Neural crest cell (in vitro differentiated cells): ENCODE results near the gene PIP4K2A. TPM values are rescaled to one million over a fixed set of nuclear protein-coding genes. Genes with fewer than 3 reads are reported as not detected.

Experiments used
- DNase-seq: peaks from one replicate; pipeline ENCODE4 v3.0.0; 2021; ENCODE audit warnings: low read depth, mixed read lengths, low spot score
- H3K27ac Mint-ChIP-seq: one replicate; pipeline ENCODE4 v1.8.0; 2021; ENCODE audit warnings: mild to moderate bottlenecking, mixed read lengths; ENCODE audit not compliant: unreplicated experiment
- H3K27me3 Mint-ChIP-seq: 2 replicates; pipeline ENCODE4 v1.8.0; 2021; ENCODE audit warnings: low read depth, mild to moderate bottlenecking, mixed read lengths
- H3K36me3 Mint-ChIP-seq: 2 replicates; pipeline ENCODE4 v1.8.0; 2021; ENCODE audit warnings: low read depth, mild to moderate bottlenecking, mixed read lengths
- H3K4me1 Mint-ChIP-seq: 2 replicates; pipeline ENCODE4 v1.8.0; 2021; ENCODE audit warnings: mixed read lengths
- H3K4me3 Mint-ChIP-seq: one replicate; pipeline ENCODE4 v1.8.0; 2021; ENCODE audit warnings: mild to moderate bottlenecking, mixed read lengths
- H3K9me3 Mint-ChIP-seq: 2 replicates; pipeline ENCODE4 v1.8.0; 2021; ENCODE audit warnings: mixed read lengths
- CTCF ChIP-seq: fragments of 200-600 bp; sonication (generic); conservative IDR thresholded peaks from 2 replicates; pipeline ENCODE4 v1.5.0; 2021; ENCODE audit warnings: antibody characterized with exemption, mild to moderate bottlenecking
- total RNA-seq: library from RNA; stranded (reverse); gene quantifications from 2 replicates; pipeline ENCODE4 v1.2.1, GENCODE V29; 2021

The PIP4K2A gene
- total RNA-seq, 1 donor from 2014 or later, result 28.7 TPM

- Mint-ChIP-seq H3K27ac (no peak overlapping the region), H3K27me3 (no peaks in the 10 kb centered on the region), H3K9me3 (no peaks in the 10 kb centered on the region), H3K36me3 (peaks cover 15% of the 10 kb centered on the region), H3K4me1 (peaks cover 12% of the 10 kb centered on the region), H3K4me3 (no peak overlapping the region)
- TF ChIP-seq CTCF, result no peak
- no peak for DNase-seq
These were observed 172.5 kb downstream of the PIP4K2A start for GRCh38 chr10:22541900-22542299.

DNA sequence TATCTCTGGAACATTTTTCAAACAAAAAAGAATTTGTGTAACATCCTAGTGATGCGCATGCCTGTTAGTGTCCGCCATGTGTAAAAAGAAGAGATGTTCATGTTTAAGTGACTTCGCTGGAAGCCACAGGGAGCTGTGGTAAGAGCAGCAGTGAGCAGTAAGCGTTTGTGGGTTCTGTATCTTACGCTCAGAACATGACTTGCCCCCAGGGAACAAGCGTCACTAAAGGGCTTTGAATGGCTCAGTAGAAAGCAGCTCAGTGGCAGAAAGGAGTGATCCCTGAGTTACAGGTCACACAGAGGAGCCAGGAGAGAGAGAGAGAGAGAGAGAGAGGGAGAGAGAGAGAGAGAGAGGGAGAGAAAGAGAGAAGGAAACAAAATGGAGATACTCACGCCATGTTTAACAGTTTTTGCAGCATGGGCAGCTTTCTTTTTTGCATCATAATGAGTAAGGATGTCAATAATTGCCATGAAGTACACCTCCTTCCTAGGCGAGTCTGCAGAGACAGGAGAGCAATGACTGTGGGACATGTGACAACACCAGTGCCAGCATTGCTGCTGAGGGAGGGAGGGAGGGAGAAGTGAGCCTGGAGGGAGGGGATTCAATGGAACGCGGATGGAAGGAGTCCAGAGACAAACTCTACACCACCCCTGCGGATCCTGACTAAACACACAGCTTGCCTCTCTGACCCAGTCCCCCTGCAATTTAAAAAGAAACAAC lies 174.6 kb downstream of the PIP4K2A start:
- H3K4me3 Mint-ChIP-seq, result no peak overlapping the region
- no peaks in the 10 kb centered on the region for H3K27me3 Mint-ChIP-seq
- no peak overlapping the region for H3K27ac Mint-ChIP-seq
- H3K4me1 Mint-ChIP-seq, result peaks cover 27% of the 10 kb centered on the region
- no peaks in the 10 kb centered on the region for H3K9me3 Mint-ChIP-seq
- TF ChIP-seq CTCF, result no peak
- peaks cover 24% of the 10 kb centered on the region for H3K36me3 Mint-ChIP-seq
- no peak for DNase-seq

DNA sequence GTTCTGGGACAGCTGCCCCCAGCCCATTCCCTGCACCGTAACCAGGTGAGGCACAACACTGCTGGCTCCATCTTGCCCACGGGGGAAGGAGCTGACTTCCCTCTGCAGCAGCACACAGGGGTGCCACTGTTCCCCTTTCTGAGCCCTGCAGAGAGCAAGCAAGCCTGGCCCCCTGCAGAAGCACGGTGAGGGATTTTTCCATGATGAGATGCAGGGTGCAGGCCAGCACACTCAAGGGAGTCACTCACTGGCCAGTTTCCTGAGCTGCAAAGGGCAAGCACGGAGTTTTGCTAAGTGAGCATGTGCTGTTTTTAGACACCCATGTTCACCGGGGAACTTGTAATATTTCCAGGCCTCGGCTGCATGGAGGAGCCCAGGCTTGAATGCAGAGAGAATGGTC lies 176.6 kb downstream of the PIP4K2A start:
- Mint-ChIP-seq H3K27ac (no peak overlapping the region), H3K4me3 (no peak overlapping the region), H3K36me3 (peaks cover 24% of the 10 kb centered on the region), H3K4me1 (peaks cover 33% of the 10 kb centered on the region), H3K27me3 (no peaks in the 10 kb centered on the region), H3K9me3 (no peaks in the 10 kb centered on the region)
- no peak for DNase-seq
- TF ChIP-seq CTCF, result no peak

DNA sequence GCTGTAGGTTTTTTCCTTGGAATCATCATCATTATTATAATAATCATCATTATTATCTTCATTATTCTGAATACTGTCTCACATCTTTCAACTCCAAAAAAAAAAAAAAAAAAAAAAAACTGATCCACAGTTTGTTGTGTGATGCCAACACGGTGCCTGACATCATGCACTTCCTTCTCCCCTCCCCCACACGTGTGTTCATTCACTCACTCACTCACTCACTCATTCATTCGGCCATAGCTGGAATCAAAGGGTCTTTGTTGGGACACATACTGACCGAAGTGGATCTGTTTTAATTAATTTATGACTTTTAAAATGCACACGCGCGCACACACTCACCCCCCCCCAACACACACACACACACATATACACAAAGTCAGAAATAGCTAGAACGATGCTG lies 177.8 kb downstream of the PIP4K2A start:
- Mint-ChIP-seq H3K27ac (no peak overlapping the region), H3K36me3 (peaks cover 24% of the 10 kb centered on the region), H3K9me3 (no peaks in the 10 kb centered on the region), H3K4me1 (peaks cover 33% of the 10 kb centered on the region), H3K27me3 (no peaks in the 10 kb centered on the region), H3K4me3 (no peak overlapping the region)
- no peak for TF ChIP-seq CTCF
- DNase-seq, result no peak

- Mint-ChIP-seq H3K27ac (no peak overlapping the region), H3K4me3 (no peak overlapping the region), H3K36me3 (peaks cover 24% of the 10 kb centered on the region), H3K4me1 (peaks cover 33% of the 10 kb centered on the region), H3K9me3 (no peaks in the 10 kb centered on the region), H3K27me3 (no peaks in the 10 kb centered on the region)
- no peak for DNase-seq
- no peak for TF ChIP-seq CTCF
These were observed 179.4 kb downstream of the PIP4K2A start for GRCh38 chr10:22534849-22535604.
